OCI-LY7 (cell line): ENCODE results near the gene CYB5A.

ENCODE experiments used
- EZH2phosphoT487 ChIP-seq: fragments of 200-600 bp; sonication (generic); IDR thresholded peaks from 2 replicates; pipeline ENCODE4 v1.6.1; 2018; ENCODE audit warnings: low read depth, borderline replicate concordance, mild to moderate bottlenecking, mixed run types, antibody characterized with exemption, low read length, moderate library complexity, mixed read lengths
- TF ChIP-seq, protein P1 (sequence below): fragments of 200-600 bp; sonication (generic); conservative IDR thresholded peaks from 2 replicates; pipeline ENCODE4 v1.5.1; 2014; ENCODE audit warnings: mild to moderate bottlenecking, antibody characterized with exemption, low read length, moderate library complexity, mixed read lengths

DNA sequence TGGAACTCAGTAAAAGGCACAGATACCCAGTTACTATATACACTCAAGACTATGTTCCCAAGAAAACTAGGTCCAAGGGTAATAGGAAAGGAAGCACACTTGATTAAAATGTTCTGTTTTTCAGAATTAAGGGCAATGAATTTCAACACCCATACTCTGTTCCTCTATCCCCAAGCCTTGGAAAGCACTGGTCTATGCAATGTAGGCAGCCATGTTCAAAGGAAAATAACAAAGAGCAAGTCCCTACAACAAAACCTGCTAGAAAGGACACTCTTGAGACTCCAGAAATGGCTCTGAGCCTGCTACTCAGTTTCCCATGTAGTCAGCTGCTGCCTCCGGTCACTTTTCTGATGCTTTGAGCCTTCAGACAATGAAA lies 6.8 kb downstream of the CYB5A start:
- TF ChIP-seq, protein P1, sequence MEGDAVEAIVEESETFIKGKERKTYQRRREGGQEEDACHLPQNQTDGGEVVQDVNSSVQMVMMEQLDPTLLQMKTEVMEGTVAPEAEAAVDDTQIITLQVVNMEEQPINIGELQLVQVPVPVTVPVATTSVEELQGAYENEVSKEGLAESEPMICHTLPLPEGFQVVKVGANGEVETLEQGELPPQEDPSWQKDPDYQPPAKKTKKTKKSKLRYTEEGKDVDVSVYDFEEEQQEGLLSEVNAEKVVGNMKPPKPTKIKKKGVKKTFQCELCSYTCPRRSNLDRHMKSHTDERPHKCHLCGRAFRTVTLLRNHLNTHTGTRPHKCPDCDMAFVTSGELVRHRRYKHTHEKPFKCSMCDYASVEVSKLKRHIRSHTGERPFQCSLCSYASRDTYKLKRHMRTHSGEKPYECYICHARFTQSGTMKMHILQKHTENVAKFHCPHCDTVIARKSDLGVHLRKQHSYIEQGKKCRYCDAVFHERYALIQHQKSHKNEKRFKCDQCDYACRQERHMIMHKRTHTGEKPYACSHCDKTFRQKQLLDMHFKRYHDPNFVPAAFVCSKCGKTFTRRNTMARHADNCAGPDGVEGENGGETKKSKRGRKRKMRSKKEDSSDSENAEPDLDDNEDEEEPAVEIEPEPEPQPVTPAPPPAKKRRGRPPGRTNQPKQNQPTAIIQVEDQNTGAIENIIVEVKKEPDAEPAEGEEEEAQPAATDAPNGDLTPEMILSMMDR = no peak
- TF ChIP-seq EZH2phosphoT487 = no peak
